ENCODE measurements around the gene RIIAD1. TPM values are rescaled to one million over a fixed set of nuclear protein-coding genes. Genes with fewer than 3 reads are reported as not detected.
A peak's percentile ranks its signal among the peaks of the same experiment; 100 is the strongest.

Gene RIIAD1
- total RNA-seq, 1 donor from 2014 or later = 0.14 TPM

GRCh38 chr1:151715726-151716404 is 5.5 kb upstream of the RIIAD1 start:
- Mint-ChIP-seq H3K4me1 (peaks cover 43% of the 10 kb centered on the region), H3K27me3 (ENCODE audit: low read depth) (peaks cover 51% of the 10 kb centered on the region)
- DNase-seq (ENCODE audit: low read depth, low spot score) = peak; percentile 45

GRCh38 chr1:151716405-151716762 is 4.9 kb upstream of the RIIAD1 start:
- Mint-ChIP-seq H3K9me3 (no peaks in the 10 kb centered on the region), H3K4me1 (peaks cover 45% of the 10 kb centered on the region), H3K27ac (ENCODE audit: unreplicated experiment) (peak overlapping the region; percentile 86), H3K4me3 (peak overlapping the region; percentile 89), H3K27me3 (ENCODE audit: low read depth) (peaks cover 55% of the 10 kb centered on the region), H3K36me3 (ENCODE audit: low read depth) (no peaks in the 10 kb centered on the region)
- no peak for DNase-seq (ENCODE audit: low read depth, low spot score)
- TF ChIP-seq CTCF (conservative IDR thresholded peaks at IDR 0.05) = no peak

More at GRCh38 chr1:151715726-151716404, 5.5 kb upstream of the RIIAD1 start:
- Mint-ChIP-seq H3K9me3 (no peaks in the 10 kb centered on the region), H3K27ac (ENCODE audit: unreplicated experiment) (peak overlapping the region; percentile 87), H3K4me3 (peak overlapping the region; percentile 89), H3K36me3 (ENCODE audit: low read depth) (no peaks in the 10 kb centered on the region)
- peak; percentile 55 for TF ChIP-seq CTCF (conservative IDR thresholded peaks at IDR 0.05)

- Mint-ChIP-seq H3K4me3 (peak within 1 kb of the TSS; percentile 89), H3K4me1 (peaks cover 51% of the 10 kb centered on the region), H3K36me3 (ENCODE audit: low read depth) (no peaks in the 10 kb centered on the region), H3K27ac (ENCODE audit: unreplicated experiment) (peak within 1 kb of the TSS; percentile 90), H3K27me3 (ENCODE audit: low read depth) (peaks cover 61% of the 10 kb centered on the region), H3K9me3 (no peaks in the 10 kb centered on the region)
- peak; percentile 46 for DNase-seq (ENCODE audit: low read depth, low spot score)
- TF ChIP-seq CTCF (conservative IDR thresholded peaks at IDR 0.05) = no peak
Observed at GRCh38 chr1:151716771-151717631, 4.3 kb upstream of the RIIAD1 start, which contains the start of gene CELF3. Gene CELF3 (minus strand): TSS chr1:151716803. CDS start chr1:151716020, 783 bp downstream.

- H3K27ac Mint-ChIP-seq (ENCODE audit: unreplicated experiment) = no peak overlapping the region
- H3K27me3 Mint-ChIP-seq (ENCODE audit: low read depth) = peaks cover 69% of the 10 kb centered on the region
- H3K4me3 Mint-ChIP-seq = peak overlapping the region; percentile 82
- H3K9me3 Mint-ChIP-seq = no peaks in the 10 kb centered on the region
- H3K4me1 Mint-ChIP-seq = peaks cover 53% of the 10 kb centered on the region
- DNase-seq (ENCODE audit: low read depth, low spot score) = no peak
- no peaks in the 10 kb centered on the region for H3K36me3 Mint-ChIP-seq (ENCODE audit: low read depth)
- TF ChIP-seq CTCF (conservative IDR thresholded peaks at IDR 0.05) = no peak
Observed at GRCh38 chr1:151718011-151718431, 3.3 kb upstream of the RIIAD1 start.

GRCh38 chr1:151718666-151719065 is 2.7 kb upstream of the RIIAD1 start:
- H3K4me3 Mint-ChIP-seq = peak overlapping the region; percentile 5
- no peak overlapping the region for H3K27ac Mint-ChIP-seq (ENCODE audit: unreplicated experiment)
- no peak for TF ChIP-seq CTCF (conservative IDR thresholded peaks at IDR 0.05)

More at GRCh38 chr1:151718666-151719065, 2.7 kb upstream of the RIIAD1 start:
- no peaks in the 10 kb centered on the region for H3K9me3 Mint-ChIP-seq
- no peaks in the 10 kb centered on the region for H3K36me3 Mint-ChIP-seq (ENCODE audit: low read depth)
- H3K27me3 Mint-ChIP-seq (ENCODE audit: low read depth) = peaks cover 75% of the 10 kb centered on the region
- DNase-seq (ENCODE audit: low read depth, low spot score) = no peak
- peaks cover 53% of the 10 kb centered on the region for H3K4me1 Mint-ChIP-seq

Data from neural crest cell (in vitro differentiated cells).